K562 (cell line): ENCODE data around the gene MEF2B. TPM values are rescaled to one million over a fixed set of nuclear protein-coding genes. Genes with fewer than 3 reads are reported as not detected.

Experiments
- ARID3A ChIP-seq: IDR thresholded peaks from 2 replicates; pipeline ENCODE4 v1.6.1; 2012; ENCODE audit warnings: low read depth, low read length, improper control_type of control experiment, borderline replicate concordance
- E2F8 ChIP-seq: fragments of 450-650 bp; IDR thresholded peaks from 2 replicates; pipeline ENCODE4 v1.7.1; 2018; ENCODE audit warnings: mild to moderate bottlenecking, low read depth; ENCODE audit not compliant: partially characterized antibody
- FOXP1 ChIP-seq: sonication (generic); formaldehyde crosslinking; IDR thresholded peaks from 2 replicates; pipeline ENCODE4 v1.8.0; 2022; ENCODE audit warnings: mild to moderate bottlenecking, missing genetic modification reagents
- MAX ChIP-seq: sonication (generic); formaldehyde crosslinking; IDR thresholded peaks from 2 replicates; pipeline ENCODE4 v1.9.0; 2022; ENCODE audit warnings: mild to moderate bottlenecking, missing genetic modification reagents
- NR3C1 ChIP-seq: sonication (generic); formaldehyde crosslinking; IDR thresholded peaks from 2 replicates; pipeline ENCODE4 v1.8.1; 2022; ENCODE audit warnings: missing genetic modification reagents
- POU5F1 ChIP-seq: fragments of 150-350 bp; IDR thresholded peaks from 2 replicates; pipeline ENCODE4 v1.6.1; 2014; ENCODE audit warnings: borderline replicate concordance, low read length, low read depth, mild to moderate bottlenecking; ENCODE audit not compliant: partially characterized antibody
- STAG1 ChIP-seq: sonication (generic); formaldehyde crosslinking; IDR thresholded peaks from 2 replicates; pipeline ENCODE4 v1.5.0; 2020; ENCODE audit warnings: missing genetic modification reagents, borderline replicate concordance
- TEAD2 ChIP-seq: fragments of 450-650 bp; IDR thresholded peaks from 2 replicates; pipeline ENCODE4 v1.6.1; 2016; ENCODE audit warnings: missing genetic modification characterization, control low read depth, missing compliant biosample characterization
- ZBTB40 ChIP-seq, 2 experiments: fragments of 450-650 bp in 1 of 2; sonication (generic) in 1 of 2; formaldehyde crosslinking in 1 of 2; IDR thresholded peaks; 2 replicates each; pipeline versions ENCODE4 v1.7.1 to v1.9.0; 2016 to 2022; ENCODE audit warnings: inconsistent platforms in 1 of 2, mild to moderate bottlenecking in 1 of 2, missing genetic modification reagents in 1 of 2
- ZFP36 ChIP-seq: fragments of 150-350 bp; IDR thresholded peaks from 2 replicates; pipeline ENCODE4 v1.6.1; 2018; ENCODE audit warnings: low read length, low read depth; ENCODE audit not compliant: partially characterized antibody
- ZNF589 ChIP-seq: fragments of 200-800 bp; sonication (Bioruptor generic); IDR thresholded peaks from 2 replicates; pipeline ENCODE4 v1.6.1; 2016; ENCODE audit warnings: low read depth, missing genetic modification characterization, missing compliant biosample characterization
- ZNF785 ChIP-seq: fragments of 250-450 bp; sonication (Bioruptor Pico); IDR thresholded peaks from 2 replicates; pipeline ENCODE4 v1.4.0; 2020; ENCODE audit warnings: mild to moderate bottlenecking
- polyA plus RNA-seq, 8 experiments: library from polyadenylated mRNA; depleted of rRNA in 4 of 8; stranded (reverse) in 5 of 8; unstranded in 3 of 8; fragments of >200 nt; fragmentation: Nextera tagmentation in 2 of 8; fragmentation: Illumina TruSeq in 1 of 8; extraction: Ambion mirVana in 2 of 8; extraction: Trizol in 1 of 8; gene quantifications; 2 replicates each; pipeline versions ENCODE4 v1.2.1 to v1.2.3, GENCODE V29; 2011 to 2014; ENCODE audit warnings: inconsistent platforms in 1 of 8, missing spikeins in 1 of 8
- total RNA-seq, 7 experiments: library from RNA; depleted of rRNA in 6 of 7; stranded (reverse); fragments of >200 nt in 6 of 7; fragmentation: Illumina TruSeq in 2 of 7; extraction: Trizol in 2 of 7; gene quantifications; 2 replicates each; pipeline versions ENCODE4 v1.2.1 to v1.2.3, GENCODE V29; 2011 to 2021; ENCODE audit warnings: low replicate concordance in 1 of 7

The MEF2B gene
- total and polyA plus RNA-seq, 9 of the 15 experiments (the other 6 are each of a cell fraction or from before 2014, with no cell fraction given) = 0.14 to 1.9 (median 0.71) TPM; not detected in 3

GRCh38 chr19:19214892-19215291, 44.8 kb upstream of the MEF2B start (continued):
- TF ChIP-seq ZBTB40 (IDR thresholded peaks at IDR 0.05) (no peak), ZBTB40 (CRISPR knock-in tag; IDR thresholded peaks at IDR 0.05) (0 out of 2 replicates have a peak, but pooled peaks have one; percentile 26), STAG1 (CRISPR knock-in tag) (0 out of 2 replicates have a peak, but pooled peaks have one; percentile 38), POU5F1 (no peak), E2F8 (no peak), TEAD2 (no peak), ZNF589 (CRISPR knock-in tag) (no peak), ZFP36 (peak; percentile 88), ARID3A (no peak), NR3C1 (CRISPR knock-in tag) (0 out of 2 replicates have a peak, but pooled peaks have one; percentile 75), FOXP1 (peak; percentile 88), ZNF785 (no peak), MAX (peak; percentile 68)
